Endothelial cell of umbilical vein (primary cell): ENCODE measurements around the gene SCFD1.

ENCODE experiments used
- CTCF ChIP-seq, 2 donors: IDR thresholded peaks; 1 replicate in 1 of 2; 2 replicates in 1 of 2; pipeline ENCODE4 v1.5.1; 2011; ENCODE audit warnings: low read length in 2 of 2, mild to moderate bottlenecking in 2 of 2, moderate library complexity in 2 of 2, control low read depth in 1 of 2, inconsistent platforms in 1 of 2, low read depth in 1 of 2; ENCODE audit not compliant: insufficient read depth in 1 of 2; ENCODE audit errors: extremely low read depth in 1 of 2
- EZH2 ChIP-seq: IDR thresholded peaks from 2 replicates; pipeline ENCODE4 v1.6.1; 2012; ENCODE audit warnings: borderline replicate concordance, low read depth, mild to moderate bottlenecking, moderate library complexity, low read length, inconsistent platforms; ENCODE audit not compliant: severe bottlenecking
- GATA2 ChIP-seq: IDR thresholded peaks from 2 replicates; pipeline ENCODE4 v1.7.0; 2011; ENCODE audit warnings: low read depth, mild to moderate bottlenecking, moderate library complexity, mixed read lengths, low read length; ENCODE audit not compliant: insufficient read length, insufficient read depth
- POLR2A ChIP-seq: IDR thresholded peaks from 2 replicates; pipeline ENCODE4 v1.6.1; 2012; ENCODE audit warnings: low read depth, mild to moderate bottlenecking, control low read depth, low read length
- POLR2AphosphoS5 ChIP-seq: IDR thresholded peaks from 2 replicates; pipeline ENCODE4 v1.6.1; 2012; ENCODE audit warnings: low read depth, mild to moderate bottlenecking, control low read depth, low read length, moderate library complexity; ENCODE audit not compliant: insufficient read depth

GRCh38 chr14:30698463-30698862 lies 76.3 kb downstream of the SCFD1 start:
- no peak for TF ChIP-seq CTCF (IDR thresholded peaks at IDR 0.05; ENCODE audit: extremely low read depth in 1 of 2, insufficient read depth in 1 of 2, low read depth in 1 of 2, low read length in 2 of 2)
- TF ChIP-seq POLR2A = no peak
- TF ChIP-seq EZH2 = no peak
- no peak for TF ChIP-seq POLR2AphosphoS5
- TF ChIP-seq GATA2 = no peak
